SK-N-SH (cell line): ENCODE measurements around the gene C7orf25. TPM values are rescaled to one million over a fixed set of nuclear protein-coding genes. Genes with fewer than 3 reads are reported as not detected.

ENCODE experiments used
- CTCF ChIA-PET: fragments of 300-600, 350-600 bp; formaldehyde crosslinking; extraction: SDS; loops from one replicate; lab custom pipeline; 2021; lab: Yijun Ruan, JAX
- POLR2A ChIA-PET: fragments of 350-600 bp; sonication (Branson Sonifier 250); formaldehyde crosslinking; extraction: SDS; loops from one replicate; lab custom pipeline; 2020; ENCODE audit warnings: antibody characterized with exemption, inconsistent platforms; lab: Yijun Ruan, JAX
- DNase-seq: peaks from one replicate; pipeline ENCODE4 v3.0.0; 2012
- H2AFZ ChIP-seq: fragments of 200-600 bp; sonication (generic); 2 replicates; pipeline ENCODE4 v1.8.1; 2016; ENCODE audit warnings: antibody characterized with exemption, mild to moderate bottlenecking, low read depth
- H3F3A ChIP-seq: fragments of 200-600 bp; sonication (generic); replicated peaks from 2 replicates; pipeline ENCODE3; 2016; ENCODE audit warnings: antibody characterized with exemption, mild to moderate bottlenecking; ENCODE audit not compliant: insufficient read depth
- H3K27ac ChIP-seq, 2 experiments: fragments of 200-500 bp in 1 of 2; fragments of 200-600 bp in 1 of 2; sonication (Bioruptor generic) in 1 of 2; sonication (generic), shearing (Covaris generic) in 1 of 2; 2 replicates each; pipeline versions ENCODE4 v1.5.1 to v1.6.1; 2014 to 2016; ENCODE audit warnings: low read depth in 2 of 2, inconsistent platforms in 1 of 2, low read length in 1 of 2, mild to moderate bottlenecking in 1 of 2, mixed read lengths in 1 of 2
- H3K27me3 ChIP-seq: fragments of 200-600 bp; sonication (generic), shearing (Covaris generic); 2 replicates; pipeline ENCODE4 v1.6.1; 2016; ENCODE audit warnings: mixed run types; ENCODE audit not compliant: insufficient read depth
- H3K36me3 ChIP-seq, 2 experiments: fragments of 200-500 bp in 1 of 2; fragments of 200-600 bp in 1 of 2; sonication (Bioruptor generic) in 1 of 2; sonication (generic) in 1 of 2; replicated peaks in 1 of 2; 2 replicates each; pipeline versions ENCODE3 to v1.5.1; 2014 to 2016; ENCODE audit warnings: low read length in 1 of 2, mild to moderate bottlenecking in 1 of 2; ENCODE audit not compliant: insufficient read depth in 2 of 2, control insufficient read depth in 1 of 2
- H3K4me1 ChIP-seq, 2 experiments: fragments of 200-500 bp in 1 of 2; fragments of 200-600 bp in 1 of 2; sonication (Bioruptor generic) in 1 of 2; sonication (generic), shearing (Covaris generic) in 1 of 2; 2 replicates each; pipeline versions ENCODE4 v1.5.1 to v1.6.1; 2014 to 2016; ENCODE audit warnings: low read depth in 1 of 2, low read length in 1 of 2, mixed run types in 1 of 2; ENCODE audit not compliant: insufficient read depth in 2 of 2, control insufficient read depth in 1 of 2
- H3K4me2 ChIP-seq: fragments of 200-600 bp; sonication (generic), shearing (Covaris generic); 2 replicates; pipeline ENCODE4 v1.6.1; 2017; ENCODE audit warnings: mixed run types
- H3K4me3 ChIP-seq, 2 experiments: fragments of 200-500 bp in 1 of 2; fragments of 200-600 bp in 1 of 2; sonication (Bioruptor generic) in 1 of 2; sonication (generic), shearing (Covaris generic) in 1 of 2; 2 replicates each; pipeline versions ENCODE4 v1.5.1 to v1.8.1; 2014 to 2016; ENCODE audit warnings: low read depth in 2 of 2, inconsistent platforms in 1 of 2, low read length in 1 of 2, mild to moderate bottlenecking in 1 of 2, mixed read lengths in 1 of 2, moderate library complexity in 1 of 2
- H3K79me2 ChIP-seq: fragments of 200-600 bp; sonication (generic); 2 replicates; pipeline ENCODE4 v1.8.1; 2017; ENCODE audit warnings: mild to moderate bottlenecking; ENCODE audit not compliant: insufficient read depth
- H3K9ac ChIP-seq: fragments of 200-600 bp; sonication (generic); 2 replicates; pipeline ENCODE4 v1.6.1; 2017; ENCODE audit warnings: mixed run types
- H3K9me2 ChIP-seq: fragments of 200-600 bp; sonication (generic); 2 replicates; pipeline ENCODE4 v1.6.1; 2017; ENCODE audit warnings: mixed run types
- H3K9me3 ChIP-seq: fragments of 200-600 bp; sonication (generic); 2 replicates; pipeline ENCODE4 v1.6.1; 2017; ENCODE audit warnings: mixed run types, mild to moderate bottlenecking, moderate library complexity
- H4K20me1 ChIP-seq: fragments of 200-600 bp; sonication (generic); 2 replicates; pipeline ENCODE4 v1.6.1; 2017; ENCODE audit warnings: mild to moderate bottlenecking, mixed run types; ENCODE audit not compliant: insufficient read depth
- CTCF ChIP-seq: fragments of 200-600 bp; sonication (generic); IDR thresholded peaks from 2 replicates; pipeline ENCODE4 v1.6.1; 2017; ENCODE audit warnings: antibody characterized with exemption, mild to moderate bottlenecking, moderate library complexity
- ELF1 ChIP-seq: IDR thresholded peaks from 2 replicates; pipeline ENCODE4 v1.4.0; 2012
- FOSL2 ChIP-seq: IDR thresholded peaks from 2 replicates; pipeline ENCODE4 v1.4.0; 2012; ENCODE audit warnings: low read depth, mild to moderate bottlenecking, moderate library complexity, borderline replicate concordance
- JUND ChIP-seq: IDR thresholded peaks from 2 replicates; pipeline ENCODE4 v1.4.0; 2012
- NFIC ChIP-seq: IDR thresholded peaks from 2 replicates; pipeline ENCODE4 v1.4.0; 2012; ENCODE audit warnings: borderline replicate concordance
- NRF1 ChIP-seq: IDR thresholded peaks from 2 replicates; pipeline ENCODE4 v1.6.1; 2012; ENCODE audit warnings: low read depth, mild to moderate bottlenecking, low read length
- RAD21 ChIP-seq: IDR thresholded peaks from 2 replicates; pipeline ENCODE4 v1.6.1; 2012; ENCODE audit warnings: mild to moderate bottlenecking, low read length
- RFX5 ChIP-seq: IDR thresholded peaks from 2 replicates; pipeline ENCODE4 v1.6.1; 2012; ENCODE audit warnings: mild to moderate bottlenecking, improper control_type of control experiment, low read length
- SIN3A ChIP-seq: IDR thresholded peaks from 2 replicates; pipeline ENCODE4 v1.6.1; 2012; ENCODE audit warnings: low read depth, mild to moderate bottlenecking, low read length, moderate library complexity, borderline replicate concordance
- SMC3 ChIP-seq: IDR thresholded peaks from 2 replicates; pipeline ENCODE4 v1.6.1; 2012; ENCODE audit warnings: low read depth, low read length, improper control_type of control experiment
- TAF1 ChIP-seq: IDR thresholded peaks from 2 replicates; pipeline ENCODE4 v1.6.1; 2012; ENCODE audit warnings: low read depth, mild to moderate bottlenecking, low read length, moderate library complexity, borderline replicate concordance
- USF1 ChIP-seq: IDR thresholded peaks from 2 replicates; pipeline ENCODE4 v1.4.0; 2012; ENCODE audit warnings: low read depth, borderline replicate concordance
- YY1 ChIP-seq: IDR thresholded peaks from 2 replicates; pipeline ENCODE4 v1.4.0; 2012; ENCODE audit warnings: low read depth, mild to moderate bottlenecking
- WGBS: methylation state at CpG from one replicate; pipeline ENCODE4 v1.1.6; 2017; ENCODE audit warnings: low lambda C conversion rate; 5-methylcytosine and 5-hydroxymethylcytosine counted together
- polyA plus RNA-seq, 3 experiments: library from polyadenylated mRNA; depleted of rRNA; stranded (reverse); fragments of >200 nt; gene quantifications; 2 replicates each; pipeline ENCODE4 v1.2.3, GENCODE V29; 2012

C7orf25 gene
- polyA plus RNA-seq, 1 of the 3 experiments (the other 2 are of a cell fraction): 6.1 TPM

GRCh38 chr7:42931447-42931833 lies 19.6 kb upstream of the C7orf25 start:
- H3K27me3 ChIP-seq: no peaks in the 10 kb centered on the region
- no peaks in the 10 kb centered on the region for H3K9me2 ChIP-seq
- CTCF ChIA-PET: interaction anchor here (0.9 to 7.8 kb wide), 10 partner anchors 10 to 988 kb away, joined by 3 to 81 read pairs (median 4); partner anchors contain the start of gene C7orf25
- peak overlapping the region; percentile 90 for H2AFZ ChIP-seq
- peaks cover 29% of the 10 kb centered on the region for H4K20me1 ChIP-seq
- POLR2A ChIA-PET: interaction anchor here (0.7 to 1.8 kb wide), 8 partner anchors 10 to 995 kb away, joined by 3 to 8 read pairs (median 4); partner anchors contain the start of genes C7orf25, COA1 and UBE2D4
- DNase-seq: no peak
- H3F3A ChIP-seq: no peaks in the 10 kb centered on the region
- peak overlapping the region; percentile 71 to 80 for H3K27ac ChIP-seq
- H3K4me2 ChIP-seq: peak overlapping the region; percentile 81
- peak overlapping the region; percentile 93 for H3K9ac ChIP-seq
- H3K9me3 ChIP-seq: no peaks in the 10 kb centered on the region
- TF ChIP-seq CTCF (no peak), NFIC (no peak), JUND (no peak), NRF1 (no peak), USF1 (no peak), RFX5 (no peak), RAD21 (no peak), SMC3 (no peak), FOSL2 (no peak), ELF1 (no peak)
- H3K79me2 ChIP-seq: peaks cover 86% of the 10 kb centered on the region
- peaks cover 0 to 19% of the 10 kb centered on the region in 2 experiments; a peak in 2 of 4 replicates for H3K4me1 ChIP-seq
- 2% methylated on average over 12 of the region's 12 CpGs for WGBS
- peak overlapping the region; percentile 97 to 99 for H3K4me3 ChIP-seq
- peaks cover 33% of the 10 kb centered on the region in 2 experiments for H3K36me3 ChIP-seq

- no peak for DNase-seq
These were observed 19.0 kb upstream of the C7orf25 start for GRCh38 chr7:42930889-42931288.

More at GRCh38 chr7:42930889-42931288, 19.0 kb upstream of the C7orf25 start:
- Histone ChIP-seq H3K4me3 (peak overlapping the region; percentile 97 to 99), H3K36me3 (peaks cover 33 to 34% of the 10 kb centered on the region in 2 experiments), H3K79me2 (peaks cover 82% of the 10 kb centered on the region), H3K4me1 (peaks cover 0 to 19% of the 10 kb centered on the region in 2 experiments; a peak in 2 of 4 replicates), H4K20me1 (peaks cover 29% of the 10 kb centered on the region), H3K9me3 (no peaks in the 10 kb centered on the region), H3F3A (no peaks in the 10 kb centered on the region), H3K9ac (peak overlapping the region; percentile 93), H3K27me3 (no peaks in the 10 kb centered on the region), H2AFZ (0 out of 2 replicates have a peak overlapping the region, but pooled peaks have one; percentile 90), H3K4me2 (peak overlapping the region; percentile 81), H3K9me2 (no peaks in the 10 kb centered on the region), H3K27ac (no peak overlapping the region; a peak in 1 of 4 replicates)
- ChIA-PET POLR2A (interaction anchor here (1.8 kb wide), 1 partner anchor 9 kb away, joined by 4 read pairs; no protein-coding TSS in a partner anchor), CTCF (interaction anchor here (1.3 to 7.8 kb wide), 5 partner anchors 11 to 44 kb away, joined by 4 to 81 read pairs (median 5); partner anchors contain the start of gene C7orf25)
- 6% methylated on average over 5 of the region's 5 CpGs for WGBS
- TF ChIP-seq SIN3A: no peak
- no peak for TF ChIP-seq RAD21
- TF ChIP-seq TAF1: no peak
- no peak for TF ChIP-seq YY1
